Hypothalamus (tissue), 51 donors: ENCODE results near the gene TOP3B.

Source experiments
- DNase-seq, 51 donors: peaks; one replicate each; lab custom pipeline; 2025; lab: John Stamatoyannopoulos, UW

TOP3B gene

DNA sequence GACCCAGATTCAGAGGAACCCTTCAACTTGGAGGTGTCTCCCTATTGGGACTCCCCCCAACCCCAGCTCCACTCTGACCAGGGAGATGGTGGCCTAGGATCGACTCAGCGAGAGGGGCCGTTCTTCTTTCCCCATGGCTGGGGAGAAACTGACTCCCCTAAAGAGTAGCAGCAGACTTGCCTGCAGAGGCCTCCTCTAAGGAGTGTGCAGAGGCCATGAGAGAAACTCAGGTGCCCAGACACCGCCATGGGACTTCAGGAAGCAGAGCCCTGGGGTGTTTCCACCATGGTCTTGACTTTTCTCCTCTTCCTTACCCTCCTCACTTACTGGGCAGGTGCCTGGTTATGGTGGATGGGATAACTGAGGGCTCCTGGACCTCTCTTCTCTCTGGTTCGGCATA is 2.6 kb upstream of the TOP3B start:
- no peak for DNase-seq

DNA sequence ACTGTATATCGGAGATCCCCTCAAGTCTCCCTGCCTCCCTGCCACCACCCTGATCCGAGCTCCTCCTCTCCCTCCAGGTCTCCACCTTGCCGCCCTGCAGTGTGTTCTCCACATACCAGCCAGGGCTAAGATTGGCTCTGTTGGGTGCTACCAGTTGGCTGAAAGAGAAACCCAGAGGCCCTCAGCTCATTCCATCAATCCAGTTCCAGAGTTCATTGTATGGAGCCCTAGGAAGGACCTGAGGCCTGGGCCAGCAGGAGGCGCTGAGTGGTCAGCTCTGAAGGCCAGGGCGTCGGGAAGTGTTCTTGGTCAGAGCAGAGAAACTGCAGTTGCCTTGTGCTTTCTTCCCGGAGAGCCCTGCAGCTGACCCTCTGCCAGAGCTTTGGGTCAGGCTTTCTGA is 2.2 kb upstream of the TOP3B start:
- DNase-seq, result no peak

DNA sequence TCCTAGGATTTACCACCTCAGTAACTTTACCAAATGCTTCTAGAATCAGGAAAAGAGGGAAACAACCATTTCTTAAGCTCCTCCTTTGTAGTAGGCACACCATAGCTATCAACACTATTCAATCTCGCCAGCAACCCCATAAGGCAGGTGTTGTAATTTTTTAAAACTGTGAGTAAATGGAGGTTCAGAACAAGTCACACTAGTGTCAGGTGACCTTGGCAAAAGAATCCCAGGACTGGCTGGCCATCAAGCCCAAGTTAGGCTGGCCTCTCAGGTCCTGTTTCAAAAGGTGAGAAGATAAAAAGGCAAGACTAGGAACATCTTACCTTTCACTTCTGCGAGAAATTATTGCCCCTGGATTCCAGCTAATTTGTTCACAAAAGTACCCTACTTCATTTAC is 713 bp downstream of the TOP3B start:
- no peak for DNase-seq

DNA sequence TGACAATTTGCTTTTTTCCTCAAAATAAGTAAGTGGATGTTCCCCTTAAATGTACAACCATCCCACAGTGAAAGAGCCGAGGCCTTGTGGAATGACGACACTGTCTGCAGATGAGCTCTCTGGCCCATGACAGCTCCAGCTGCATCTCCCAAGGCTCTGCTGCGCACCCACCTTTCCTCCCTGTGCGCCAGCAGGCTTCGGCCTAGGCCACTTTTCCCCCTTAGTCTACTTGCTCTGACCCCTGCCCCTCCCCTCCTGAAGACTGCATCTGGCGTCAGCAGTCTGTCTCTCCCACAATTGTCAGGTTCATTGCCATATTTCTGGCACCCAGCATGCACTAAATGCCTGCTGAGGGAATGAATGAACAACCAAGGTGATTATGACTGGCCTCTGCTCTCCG is 2.0 kb downstream of the TOP3B start:
- DNase-seq, result no peak

DNA sequence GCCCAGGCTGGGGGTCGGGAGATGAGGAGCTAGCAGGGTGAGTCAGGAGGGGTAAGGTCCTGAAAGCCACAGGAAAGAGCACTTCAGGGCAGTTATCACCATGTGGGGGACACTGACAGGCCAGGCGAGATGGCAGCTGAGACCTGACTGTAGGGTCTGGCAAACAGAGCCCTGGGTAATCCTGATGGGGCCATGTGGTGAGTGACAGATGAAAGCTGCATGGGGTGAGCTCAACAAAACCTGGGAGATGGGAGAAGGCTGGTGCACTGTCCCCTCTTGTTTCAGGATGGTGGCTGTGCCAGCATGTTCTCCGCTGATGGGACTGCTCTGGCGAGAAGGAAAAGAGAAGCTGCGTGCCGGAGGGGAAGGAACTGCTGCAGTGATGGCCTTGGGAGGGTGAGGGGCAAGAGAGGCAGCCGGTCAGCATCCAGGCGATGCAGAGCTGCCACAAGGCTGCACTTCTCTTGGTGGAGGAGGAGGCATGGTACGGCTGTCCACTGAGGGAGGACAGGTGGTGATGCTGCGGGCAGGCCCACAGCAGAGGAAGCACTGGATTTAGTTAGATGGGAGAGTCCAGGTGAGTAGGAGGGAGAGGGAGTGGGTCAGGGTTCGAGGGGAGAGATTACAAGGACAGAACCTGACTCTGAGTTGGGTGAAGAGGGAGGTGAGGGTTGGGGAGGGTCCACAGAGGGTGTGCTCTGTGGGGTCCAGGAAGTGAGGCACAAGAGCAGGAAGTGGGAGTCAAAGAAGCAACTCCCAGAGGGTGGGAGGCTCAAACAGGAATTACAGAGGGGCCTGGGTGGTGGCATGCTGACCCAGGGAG is 3.8 kb downstream of the TOP3B start:
- no peak for DNase-seq

DNA sequence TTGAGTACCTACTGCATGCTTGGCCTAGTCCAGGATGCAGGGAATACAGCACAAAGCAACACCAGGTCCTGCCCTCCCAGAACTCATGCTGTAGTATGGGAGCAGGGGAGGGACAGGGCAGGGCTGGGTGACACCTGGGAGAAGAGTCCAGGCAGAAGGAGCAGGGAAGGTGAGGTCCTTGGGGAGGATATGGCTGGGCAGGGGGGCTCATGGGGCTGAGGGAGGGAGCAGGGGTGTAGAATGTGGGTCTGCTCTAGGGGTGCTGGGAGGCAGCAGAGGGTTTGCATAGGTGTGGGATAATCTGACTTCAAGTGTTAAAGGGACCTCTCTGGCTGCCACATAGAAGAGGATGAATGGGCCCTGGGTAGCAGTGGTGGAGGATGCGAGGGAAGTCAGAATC is 4.8 kb downstream of the TOP3B start:
- DNase-seq, result no peak

DNA sequence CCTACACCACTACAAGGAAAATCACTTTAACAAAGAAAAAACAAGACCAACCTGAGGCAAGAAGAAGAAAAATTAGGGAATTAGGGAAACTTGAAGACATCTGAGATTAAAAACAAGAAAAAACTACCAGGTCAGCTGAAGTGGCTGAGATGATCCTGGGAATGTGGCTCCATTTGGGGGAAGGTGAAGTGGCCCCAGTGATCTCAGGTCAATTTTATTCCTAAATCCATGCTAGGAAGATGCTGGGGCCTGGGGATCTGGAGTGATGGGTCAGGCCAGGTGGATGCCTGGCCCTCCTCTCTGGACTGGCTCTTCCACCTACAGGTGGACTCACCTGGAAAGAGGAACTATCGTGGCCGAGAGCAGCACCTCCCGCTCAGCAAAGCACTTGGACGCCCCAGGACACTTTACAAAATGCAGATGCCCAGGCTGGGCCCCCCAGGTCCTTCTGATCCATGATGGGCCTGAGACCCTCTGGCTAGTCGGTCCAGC is 6.7 kb downstream of the TOP3B start:
- DNase-seq, result no peak

DNA sequence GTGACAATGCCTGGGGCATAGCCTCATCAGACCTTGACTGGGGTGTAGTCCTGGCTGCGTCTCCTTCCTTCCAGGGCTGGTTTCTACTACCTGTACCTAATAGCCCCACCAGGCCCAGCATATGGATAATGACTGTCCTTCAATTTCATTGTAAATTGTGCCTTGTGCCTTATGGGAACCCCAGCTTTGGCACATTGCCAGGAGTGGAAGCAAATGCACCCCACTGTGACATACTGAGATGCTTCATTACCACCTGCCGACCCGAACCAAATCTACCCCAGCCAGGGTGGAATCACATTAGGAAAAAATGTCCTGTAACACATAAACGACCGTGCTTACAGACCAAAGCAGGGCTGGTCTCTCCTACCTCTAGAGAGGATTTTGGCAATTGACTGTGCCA is 7.3 kb downstream of the TOP3B start:
- DNase-seq, result no peak

DNA sequence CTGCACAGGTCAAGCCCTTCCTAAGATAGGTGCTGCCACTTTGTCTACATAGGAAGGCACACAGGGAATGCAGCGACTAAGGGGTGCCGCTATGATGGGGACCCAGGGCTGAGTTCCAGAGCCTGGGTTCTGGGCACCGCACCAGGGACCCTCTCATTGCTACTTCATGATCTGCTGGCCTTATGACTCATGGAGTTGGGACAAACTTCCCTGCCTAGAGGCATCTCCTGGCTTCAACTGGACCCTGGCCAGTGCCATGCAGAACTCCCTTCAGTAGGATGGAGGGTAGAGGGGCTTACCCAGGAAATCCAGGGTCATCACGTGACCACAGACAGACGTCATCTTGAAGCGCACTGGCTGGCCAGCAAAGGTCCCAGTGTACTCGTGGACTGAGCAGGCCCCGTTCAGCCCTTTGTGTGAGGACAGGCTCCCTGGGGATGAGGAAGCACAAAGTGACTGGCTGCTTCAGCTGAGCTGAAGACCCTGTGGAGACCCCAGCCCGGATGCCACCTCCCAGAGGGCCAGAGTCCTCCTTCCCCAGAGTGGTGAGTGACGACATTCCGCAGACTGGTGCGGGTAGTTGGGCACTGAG is 8.4 kb downstream of the TOP3B start:
- DNase-seq, result no peak

DNA sequence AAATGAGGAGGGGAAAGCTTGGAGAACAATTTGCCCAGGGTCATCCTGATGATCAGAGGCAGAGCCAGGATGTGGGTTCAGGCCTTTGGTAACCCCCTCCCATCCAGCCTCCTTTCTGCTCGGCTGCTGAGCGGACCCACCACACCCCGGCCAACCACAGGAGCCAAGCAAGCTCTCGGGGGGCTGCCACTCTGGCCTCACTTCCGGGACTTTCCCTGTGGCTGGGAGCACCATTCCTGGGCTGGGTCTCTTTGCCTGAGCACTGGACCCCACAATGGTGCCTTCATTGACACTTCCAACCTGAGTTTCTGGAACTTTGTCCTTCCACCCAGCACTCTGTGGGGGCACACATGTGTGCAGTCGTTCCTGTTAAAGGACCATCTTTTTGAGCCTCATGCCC is 9.8 kb downstream of the TOP3B start:
- DNase-seq, result no peak

DNA sequence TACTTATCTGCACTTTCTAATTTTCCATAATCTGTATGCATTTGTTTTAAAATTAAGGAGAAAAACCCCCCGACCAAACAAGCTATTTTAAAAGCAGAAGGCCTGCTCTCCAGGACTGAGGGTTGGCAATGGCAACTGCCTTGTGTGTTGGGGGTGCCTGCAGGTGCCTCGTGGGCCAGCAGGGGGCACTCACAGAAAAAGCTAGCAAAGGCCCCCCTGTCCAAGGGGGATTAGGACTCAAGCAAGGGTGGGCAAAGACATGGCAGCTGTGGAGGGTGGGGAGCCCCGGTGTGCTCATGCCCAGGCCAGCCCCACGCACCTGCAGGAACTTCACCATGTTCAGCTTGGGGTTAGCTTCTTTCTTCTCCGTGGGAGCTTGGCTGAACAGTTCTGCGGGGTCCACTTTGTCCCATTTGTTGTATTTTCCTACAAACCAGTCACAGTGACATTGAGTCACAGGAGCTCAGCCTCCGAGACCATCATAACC is 10.3 kb downstream of the TOP3B start:
- peak in 12 of 51 donors; percentile 2 to 43 (median 20) for DNase-seq

DNA sequence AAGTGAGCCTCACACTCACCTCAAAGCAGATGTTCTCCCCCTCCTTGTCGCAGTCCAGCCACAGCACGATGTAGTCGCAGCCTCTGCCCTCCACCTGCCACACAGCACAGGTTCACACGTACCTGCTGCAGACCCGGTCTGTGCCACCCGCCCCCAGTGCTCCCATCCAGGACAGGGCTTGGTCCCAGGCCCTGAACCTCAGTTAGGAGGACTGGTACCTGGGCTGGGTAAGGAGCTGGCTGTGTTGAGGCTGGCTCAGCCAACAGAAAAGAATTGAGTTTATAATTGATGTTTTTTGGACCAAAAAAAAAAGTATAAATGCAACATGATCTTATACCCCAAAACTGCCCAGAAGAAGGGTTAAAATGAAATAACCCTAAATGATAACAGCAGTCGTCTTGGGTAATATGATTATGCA is 10.7 kb downstream of the TOP3B start:
- DNase-seq, result no peak

DNA sequence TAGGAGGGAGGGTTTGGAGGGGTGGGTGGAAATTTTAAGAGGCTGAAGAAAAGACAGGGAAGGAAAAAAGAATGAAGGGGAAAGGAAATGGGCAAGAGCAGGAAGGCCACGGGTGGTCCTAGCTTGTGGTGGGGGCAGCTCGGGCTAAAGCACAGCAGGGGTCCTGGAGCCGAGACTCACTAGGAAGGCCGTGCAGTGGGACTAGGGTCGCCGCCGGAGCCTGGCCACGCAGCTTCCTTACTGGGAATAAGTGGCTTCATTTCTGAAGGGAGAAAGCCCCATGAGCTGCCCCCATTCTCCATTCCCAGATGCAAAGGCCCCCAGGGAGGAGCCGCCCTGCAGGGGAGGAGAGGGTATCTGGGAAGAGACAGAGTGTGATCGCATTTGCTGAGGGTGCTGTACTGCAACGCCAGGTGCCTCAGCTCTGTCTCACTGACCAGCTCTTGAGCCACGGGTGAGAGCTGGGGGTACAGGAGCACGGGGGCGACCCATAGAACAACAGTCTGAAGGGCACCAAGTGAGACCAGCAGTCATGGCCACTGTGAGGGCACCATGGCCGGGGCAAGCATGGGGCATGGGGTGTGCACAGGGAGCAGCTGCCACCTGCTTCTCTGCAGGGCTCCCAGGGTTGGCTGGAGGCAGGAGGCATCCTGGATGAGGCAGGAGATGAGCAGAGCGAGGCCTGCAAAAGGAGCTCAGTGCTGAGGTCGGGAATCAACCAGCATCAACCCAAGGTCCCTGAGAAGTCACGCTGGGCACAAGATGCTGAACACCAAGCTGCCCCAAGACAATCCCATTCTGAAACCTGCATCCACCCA is 11.6 kb downstream of the TOP3B start:
- DNase-seq, result no peak

DNA sequence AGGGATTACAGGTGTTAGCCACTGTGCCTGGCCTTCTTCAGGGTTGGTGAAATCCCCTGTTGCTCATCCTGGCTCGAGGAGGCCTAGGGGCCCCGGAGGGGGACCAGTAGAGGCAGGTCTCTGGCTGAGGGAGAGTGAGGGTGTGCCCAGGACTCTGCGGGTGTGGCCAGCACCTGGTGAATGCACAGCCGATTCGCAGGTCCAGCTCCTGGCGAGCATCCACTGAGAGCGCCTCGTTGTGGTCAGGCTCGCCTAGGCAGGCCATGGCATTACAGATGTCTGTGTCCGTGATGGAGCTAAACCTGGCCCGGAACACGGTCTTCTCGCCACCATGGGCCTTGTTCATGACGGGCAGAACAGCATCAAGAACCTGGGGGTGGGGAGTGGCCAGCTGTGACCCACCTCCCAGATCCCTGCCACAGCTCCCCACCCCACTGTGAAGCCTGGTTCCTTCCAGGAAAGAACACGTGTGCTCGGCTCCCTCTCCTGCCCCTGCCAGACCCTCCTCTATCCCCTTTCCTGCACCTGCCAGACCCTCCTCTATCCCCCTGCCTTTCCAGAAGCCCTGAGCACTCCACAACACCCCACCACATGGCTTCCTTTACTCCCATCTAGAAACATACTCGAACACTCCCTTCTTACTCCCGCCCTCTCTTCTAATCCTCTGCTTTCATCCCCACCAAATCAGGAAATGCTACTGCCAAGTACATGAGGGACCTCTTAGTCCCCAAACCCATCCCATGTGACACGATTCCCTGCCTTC is 12.4 kb downstream of the TOP3B start:
- DNase-seq, result no peak

DNA sequence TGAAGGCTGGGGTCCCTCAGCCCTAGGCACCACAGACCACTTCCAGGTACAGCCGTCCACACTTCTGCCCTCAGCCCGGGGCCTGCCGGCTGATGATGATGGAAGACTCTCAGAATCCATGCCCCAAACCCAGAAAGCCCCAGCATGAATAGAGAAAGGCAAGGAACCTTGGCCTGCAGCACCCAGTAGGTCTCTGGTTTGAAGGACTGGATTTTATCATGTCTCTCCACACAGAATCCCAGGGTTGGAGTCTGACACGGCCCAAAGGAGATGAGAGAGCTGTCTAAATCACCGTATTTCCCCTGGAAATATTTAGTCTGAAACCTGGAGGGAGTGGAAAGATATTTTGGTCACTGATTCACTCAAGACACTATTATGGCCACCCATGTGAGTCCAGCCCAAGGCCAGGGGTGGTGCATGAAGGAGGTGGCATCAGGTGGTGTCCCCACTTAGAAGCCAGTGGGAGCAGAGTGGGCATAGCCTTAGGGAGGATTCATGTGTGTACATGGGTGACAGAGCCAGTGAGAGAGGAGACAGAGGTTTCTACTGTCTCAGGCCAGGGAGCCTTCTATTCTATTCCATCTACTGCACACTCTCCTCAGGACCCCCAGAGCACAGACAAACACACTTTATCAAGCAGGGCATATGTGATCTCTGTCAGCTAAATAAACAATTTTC is 14.0 kb downstream of the TOP3B start:
- DNase-seq, result no peak

DNA sequence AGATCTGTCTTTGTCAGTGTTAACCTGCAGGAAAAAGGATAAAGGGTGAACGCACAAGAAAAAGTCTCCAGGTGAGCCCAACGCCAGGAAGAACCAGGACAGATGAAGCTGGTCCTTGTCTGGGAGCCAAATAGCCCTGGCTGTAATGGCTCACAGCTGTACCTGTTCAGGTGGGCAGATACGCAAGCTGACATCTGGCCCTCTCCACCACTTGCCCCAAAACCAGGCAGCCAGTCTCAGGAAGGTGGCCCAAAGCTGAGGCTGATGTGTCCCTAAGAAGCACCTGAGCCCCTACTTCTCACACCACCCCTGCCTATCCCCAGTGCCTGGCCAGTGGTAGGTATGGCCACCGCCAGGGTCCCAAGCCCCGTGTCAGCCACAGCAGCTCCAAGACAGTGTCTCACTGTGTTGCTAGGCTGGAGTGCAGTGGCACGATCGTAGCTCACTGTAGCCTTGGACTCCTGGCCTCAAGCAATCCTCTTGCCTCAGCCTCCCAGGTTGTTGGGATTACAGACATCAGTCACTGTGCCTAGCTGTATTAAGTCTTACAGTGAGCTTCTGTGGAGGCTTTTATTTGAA is 14.8 kb downstream of the TOP3B start:
- DNase-seq, result no peak

DNA sequence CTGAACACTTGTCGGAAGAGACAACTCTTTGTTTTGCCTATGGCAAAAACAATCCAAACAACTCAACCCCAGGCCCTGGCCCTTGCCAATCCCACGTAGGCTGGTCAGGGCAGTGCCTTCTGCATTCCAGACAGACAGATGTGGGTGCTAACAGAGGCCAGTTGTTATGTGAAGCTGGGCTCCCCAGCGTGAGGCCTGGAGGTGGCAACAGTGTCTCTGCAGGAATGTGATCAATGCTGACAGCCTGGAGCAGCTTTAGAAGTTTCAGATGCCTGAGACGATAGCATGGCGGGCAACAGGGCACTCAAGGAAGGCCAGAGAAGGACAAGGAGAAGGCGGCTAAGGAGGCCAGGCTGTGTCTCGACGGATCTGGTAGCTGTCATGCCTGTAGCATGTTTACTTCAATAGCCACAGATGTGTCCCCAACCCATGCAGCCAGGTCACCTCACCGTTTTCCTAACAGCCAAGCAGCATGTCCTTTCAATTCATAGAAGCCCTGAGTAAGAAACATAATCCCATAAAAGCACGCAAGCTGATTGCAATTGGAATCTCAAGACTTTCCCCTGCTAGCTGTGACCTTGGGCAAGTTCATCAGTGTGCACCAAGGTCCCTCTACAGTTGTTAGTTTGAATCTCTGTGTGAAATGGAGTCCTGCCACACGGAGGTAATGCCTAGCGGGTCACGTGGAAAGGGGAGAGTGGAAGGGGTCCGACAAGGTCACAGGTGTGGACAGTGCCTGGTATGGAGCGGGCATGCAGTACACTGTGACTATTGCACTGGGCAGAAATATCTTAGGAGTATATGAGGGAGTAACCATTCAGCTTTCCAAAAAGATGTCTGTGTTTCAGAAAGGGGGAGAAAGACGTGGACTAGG is 15.7 kb downstream of the TOP3B start:
- no peak for DNase-seq

DNA sequence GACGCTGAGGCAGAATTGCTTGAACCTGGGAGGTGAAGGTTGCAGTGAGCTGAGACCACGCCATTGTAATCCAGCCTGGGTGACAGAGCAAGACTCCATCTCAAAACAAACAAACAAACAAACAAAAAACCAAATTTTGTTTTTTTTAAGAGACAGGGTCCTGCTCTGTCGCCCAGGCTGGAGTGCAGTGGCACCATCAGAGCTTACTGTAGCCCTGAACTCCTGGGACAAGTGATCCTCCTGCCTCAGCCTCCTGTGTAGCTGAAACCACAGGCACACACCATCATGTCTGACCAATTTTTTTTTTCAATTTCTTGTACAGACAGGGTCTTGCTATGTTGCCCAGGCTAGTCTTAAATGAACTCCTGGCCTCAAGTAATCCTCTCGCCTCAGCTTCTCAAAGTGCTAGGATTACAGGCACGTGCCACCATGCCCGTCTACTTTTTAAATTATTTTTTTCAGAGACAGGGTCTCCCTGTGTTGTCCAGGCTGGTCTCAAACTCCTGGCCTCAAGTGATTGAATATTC is 16.8 kb downstream of the TOP3B start:
- DNase-seq, result no peak
